ENCODE measurements around the gene CAV3. TPM values are rescaled to one million over a fixed set of nuclear protein-coding genes. Genes with fewer than 3 reads are reported as not detected.

Gene CAV3
- polyA plus RNA-seq, 1 donor (not counting 4 experiments of a cell fraction or from before 2014, with no cell fraction given): not detected

DNA sequence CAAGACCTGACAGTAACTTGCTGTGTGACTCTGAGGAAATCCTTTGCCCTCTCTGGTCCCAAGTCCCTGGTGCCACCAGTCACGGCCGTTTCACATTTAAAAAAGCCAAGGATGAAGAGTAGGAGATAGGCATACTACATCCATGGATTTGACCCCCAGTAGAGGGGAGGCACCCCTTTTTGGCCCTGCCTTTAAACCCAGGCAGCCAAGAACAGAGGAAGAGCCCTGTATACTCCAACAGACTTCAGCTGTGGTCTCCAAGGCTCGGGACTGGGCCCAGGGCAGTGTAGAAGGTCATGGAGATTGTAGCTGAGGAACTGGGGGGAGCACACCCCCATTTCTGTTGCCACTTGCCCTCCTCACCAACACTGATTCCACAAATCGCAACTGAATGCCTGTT is 3.7 kb downstream of the CAV3 start:
- H3K79me2 ChIP-seq (ENCODE audit: control insufficient read depth, insufficient read depth, low read length): no peaks in the 10 kb centered on the region
- H3K4me1 ChIP-seq (ENCODE audit: control insufficient read depth, extremely low read depth, insufficient read depth, low read length): peaks cover 33% of the 10 kb centered on the region
- no peak overlapping the region for H2AFZ ChIP-seq (ENCODE audit: control insufficient read depth, low read length)
- H3K4me3 ChIP-seq (ENCODE audit: control insufficient read depth in 2 of 3, extremely low read depth in 1 of 3, insufficient read depth in 2 of 3, low read depth in 1 of 3, low read length in 3 of 3): no peak overlapping the region
- H3K4me2 ChIP-seq (ENCODE audit: control insufficient read depth, extremely low read depth, insufficient read depth, low read depth, low read length): no peak overlapping the region
- H3K36me3 ChIP-seq (ENCODE audit: control insufficient read depth in 2 of 2, extremely low read depth in 1 of 2, insufficient read depth in 2 of 2, low read length in 2 of 2): no peaks in the 10 kb centered on the region
- FAIRE-seq (no peak), DNase-seq (ENCODE audit: low read depth, low spot score) (no peak)
- no peaks in the 10 kb centered on the region for H3K27me3 ChIP-seq (ENCODE audit: control insufficient read depth, extremely low read depth, insufficient read depth, low read length)
- dilution Hi-C loops (cut with MboI; ENCODE audit: extremely low pct_ligation_motif_present, low sequenced_read_pairs): no loop called here
- no peaks in the 10 kb centered on the region for H3K9me3 ChIP-seq (ENCODE audit: control insufficient read depth, low read depth, low read length)
- no peak for TF ChIP-seq EZH2 (IDR thresholded peaks at IDR 0.05; ENCODE audit: low read length)
- H3K9me1 ChIP-seq (ENCODE audit: control insufficient read depth, extremely low read depth, insufficient read depth, low read length): no peaks in the 10 kb centered on the region
- no peaks in the 10 kb centered on the region for H4K20me1 ChIP-seq (ENCODE audit: control insufficient read depth, extremely low read depth, insufficient read depth, low read length)
- no peak overlapping the region for H3K27ac ChIP-seq (ENCODE audit: control insufficient read depth, insufficient read depth, low read length)
- H3K9ac ChIP-seq (ENCODE audit: control insufficient read depth, extremely low read depth, insufficient read depth, low read length): no peak overlapping the region

GRCh38 chr3:8737823-8738222 is 4.2 kb downstream of the CAV3 start:
- DNase-seq (ENCODE audit: low read depth, low spot score): no peak
- no peak overlapping the region for H3K9ac ChIP-seq (ENCODE audit: control insufficient read depth, extremely low read depth, insufficient read depth, low read length)
- FAIRE-seq: no peak

More at GRCh38 chr3:8737823-8738222, 4.2 kb downstream of the CAV3 start:
- Histone ChIP-seq H3K27me3 (ENCODE audit: control insufficient read depth, extremely low read depth, insufficient read depth, low read length) (no peaks in the 10 kb centered on the region), H3K36me3 (ENCODE audit: control insufficient read depth in 2 of 2, extremely low read depth in 1 of 2, insufficient read depth in 2 of 2, low read length in 2 of 2) (no peaks in the 10 kb centered on the region), H3K4me3 (ENCODE audit: control insufficient read depth in 2 of 3, extremely low read depth in 1 of 3, insufficient read depth in 2 of 3, low read depth in 1 of 3, low read length in 3 of 3) (no peak overlapping the region), H3K4me2 (ENCODE audit: control insufficient read depth, extremely low read depth, insufficient read depth, low read depth, low read length) (no peak overlapping the region), H3K79me2 (ENCODE audit: control insufficient read depth, insufficient read depth, low read length) (no peaks in the 10 kb centered on the region), H3K4me1 (ENCODE audit: control insufficient read depth, extremely low read depth, insufficient read depth, low read length) (peaks cover 34% of the 10 kb centered on the region), H3K9me3 (ENCODE audit: control insufficient read depth, low read depth, low read length) (no peaks in the 10 kb centered on the region), H3K27ac (ENCODE audit: control insufficient read depth, insufficient read depth, low read length) (no peak overlapping the region), H3K9me1 (ENCODE audit: control insufficient read depth, extremely low read depth, insufficient read depth, low read length) (no peaks in the 10 kb centered on the region), H4K20me1 (ENCODE audit: control insufficient read depth, extremely low read depth, insufficient read depth, low read length) (no peaks in the 10 kb centered on the region), H2AFZ (ENCODE audit: control insufficient read depth, low read length) (no peak overlapping the region)
- TF ChIP-seq, protein P1, sequence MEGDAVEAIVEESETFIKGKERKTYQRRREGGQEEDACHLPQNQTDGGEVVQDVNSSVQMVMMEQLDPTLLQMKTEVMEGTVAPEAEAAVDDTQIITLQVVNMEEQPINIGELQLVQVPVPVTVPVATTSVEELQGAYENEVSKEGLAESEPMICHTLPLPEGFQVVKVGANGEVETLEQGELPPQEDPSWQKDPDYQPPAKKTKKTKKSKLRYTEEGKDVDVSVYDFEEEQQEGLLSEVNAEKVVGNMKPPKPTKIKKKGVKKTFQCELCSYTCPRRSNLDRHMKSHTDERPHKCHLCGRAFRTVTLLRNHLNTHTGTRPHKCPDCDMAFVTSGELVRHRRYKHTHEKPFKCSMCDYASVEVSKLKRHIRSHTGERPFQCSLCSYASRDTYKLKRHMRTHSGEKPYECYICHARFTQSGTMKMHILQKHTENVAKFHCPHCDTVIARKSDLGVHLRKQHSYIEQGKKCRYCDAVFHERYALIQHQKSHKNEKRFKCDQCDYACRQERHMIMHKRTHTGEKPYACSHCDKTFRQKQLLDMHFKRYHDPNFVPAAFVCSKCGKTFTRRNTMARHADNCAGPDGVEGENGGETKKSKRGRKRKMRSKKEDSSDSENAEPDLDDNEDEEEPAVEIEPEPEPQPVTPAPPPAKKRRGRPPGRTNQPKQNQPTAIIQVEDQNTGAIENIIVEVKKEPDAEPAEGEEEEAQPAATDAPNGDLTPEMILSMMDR (optimal IDR thresholded peaks at IDR 0.05 in 1 of 3, IDR thresholded peaks at IDR 0.05 in 1 of 3, conservative IDR thresholded peaks at IDR 0.05 in 1 of 3; ENCODE audit: extremely low read depth in 1 of 3, insufficient read depth in 2 of 3, low read length in 3 of 3): no peak
- no peak for TF ChIP-seq EZH2 (IDR thresholded peaks at IDR 0.05; ENCODE audit: low read length)
- dilution Hi-C loops (cut with MboI; ENCODE audit: extremely low pct_ligation_motif_present, low sequenced_read_pairs): no loop called here
